ENCODE data around the gene CLEC16A.
A peak's percentile ranks its signal among the peaks of the same experiment; 100 is the strongest.
"Not testable (repeated sequence)": the region's sequence is repeated elsewhere in the genome, so short reads cannot be mapped to it uniquely, and the experiment has no call there.

The CLEC16A gene

GRCh38 chr16:10941127-10941933, 3.0 kb upstream of the CLEC16A start:
- DNase-seq (ENCODE audit: low spot score): no peak

- not testable (repeated sequence) for DNase-seq (ENCODE audit: low spot score)
These were observed 2.4 kb upstream of the CLEC16A start for GRCh38 chr16:10941935-10942351.

- DNase-seq (ENCODE audit: low spot score): peak; percentile 96
These were observed 1.9 kb upstream of the CLEC16A start, which contains the start of gene DEXI for GRCh38 chr16:10942352-10943063. DEXI (minus strand) TSS chr16:10942468; CDS start chr16:10942005, 463 bp downstream.

DNA sequence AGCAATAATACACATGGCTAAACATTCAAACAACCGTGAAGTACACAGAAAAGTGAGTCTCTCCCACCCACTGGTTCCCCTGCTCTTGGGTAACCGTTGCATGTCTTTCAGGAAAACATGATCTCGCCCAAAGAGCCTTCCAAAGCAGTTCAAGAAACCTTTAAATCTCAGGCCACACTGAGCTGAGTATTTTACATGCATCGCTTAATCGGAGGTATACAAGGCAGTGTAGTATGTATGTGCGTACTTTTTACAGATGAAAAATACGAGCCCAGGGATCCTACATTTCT, 1.4 kb upstream of the CLEC16A start:
- no peak for DNase-seq (ENCODE audit: low spot score)

- DNase-seq (ENCODE audit: low spot score): no peak
These were observed 862 bp downstream of the CLEC16A start for GRCh38 chr16:10945065-10945787.

DNA sequence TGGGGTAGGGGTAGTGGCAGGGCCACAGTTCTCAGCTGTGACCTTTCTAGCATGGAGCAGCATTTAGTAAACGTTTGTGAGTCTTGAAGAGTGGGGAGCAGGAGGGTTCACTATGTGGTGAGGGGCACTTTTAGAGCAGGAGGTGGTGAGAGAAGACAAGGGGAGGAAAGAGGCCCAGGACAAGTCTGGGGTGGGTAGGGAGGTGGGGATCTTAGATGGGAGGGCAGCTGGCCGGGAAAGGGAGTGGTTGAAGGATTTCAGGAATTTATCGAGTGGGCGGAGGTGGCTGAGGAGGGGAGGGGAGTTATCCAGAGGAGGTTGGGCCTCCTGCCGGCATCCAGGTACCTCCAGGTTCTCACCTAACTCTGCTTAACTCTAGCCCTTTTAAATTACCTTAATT, 1.9 kb downstream of the CLEC16A start:
- no peak for DNase-seq (ENCODE audit: low spot score)

- no peak for DNase-seq (ENCODE audit: low spot score)
These were observed 2.9 kb downstream of the CLEC16A start for GRCh38 chr16:10947211-10947787.

DNA sequence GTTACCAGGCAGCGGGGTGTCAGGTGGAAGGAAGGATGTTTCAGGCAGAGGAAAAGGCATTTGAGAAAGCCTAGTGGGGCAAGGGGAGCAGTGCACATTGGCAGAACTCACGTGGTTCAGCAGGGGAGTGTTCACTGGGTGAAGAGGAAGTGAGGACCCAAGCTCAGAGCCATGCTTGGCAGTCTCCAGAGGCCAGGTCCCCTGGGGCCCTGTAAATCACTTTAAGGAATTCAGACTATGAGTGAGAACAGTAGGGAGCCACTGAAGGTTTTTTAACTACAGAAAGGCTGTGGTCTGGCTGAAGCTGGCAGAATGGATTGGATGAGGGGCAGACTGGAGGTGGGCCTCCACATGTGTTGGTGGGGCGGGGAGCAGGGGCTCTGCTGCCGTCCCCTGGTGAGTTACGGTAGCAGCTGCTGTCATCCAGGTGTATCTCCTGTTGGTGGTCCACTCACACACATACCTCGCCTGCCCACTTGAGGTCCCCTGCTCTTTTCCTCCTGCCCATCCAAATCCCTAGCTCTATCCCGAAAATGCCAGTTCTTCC, 5.1 kb downstream of the CLEC16A start:
- no peak for DNase-seq (ENCODE audit: low spot score)

DNA sequence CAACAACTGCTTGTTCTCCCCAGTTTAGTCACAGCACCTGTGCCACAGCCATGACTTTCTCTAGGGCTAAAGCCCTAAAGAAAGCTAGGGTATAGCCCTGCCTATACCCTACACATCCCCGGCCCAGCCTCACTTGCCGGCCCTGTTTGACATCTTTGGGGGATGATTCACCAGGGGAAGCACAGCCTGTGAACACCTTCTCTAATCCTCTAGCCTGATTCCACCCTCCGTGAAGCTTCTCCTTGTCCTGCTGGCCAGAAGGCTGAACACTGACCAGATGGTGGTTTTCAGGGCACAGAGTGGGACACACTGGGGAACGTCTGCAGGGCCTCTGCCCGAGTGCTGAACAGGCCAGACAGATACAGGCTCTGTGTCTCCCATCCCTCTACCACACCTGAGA, 6.0 kb downstream of the CLEC16A start:
- DNase-seq (ENCODE audit: low spot score): no peak

DNA sequence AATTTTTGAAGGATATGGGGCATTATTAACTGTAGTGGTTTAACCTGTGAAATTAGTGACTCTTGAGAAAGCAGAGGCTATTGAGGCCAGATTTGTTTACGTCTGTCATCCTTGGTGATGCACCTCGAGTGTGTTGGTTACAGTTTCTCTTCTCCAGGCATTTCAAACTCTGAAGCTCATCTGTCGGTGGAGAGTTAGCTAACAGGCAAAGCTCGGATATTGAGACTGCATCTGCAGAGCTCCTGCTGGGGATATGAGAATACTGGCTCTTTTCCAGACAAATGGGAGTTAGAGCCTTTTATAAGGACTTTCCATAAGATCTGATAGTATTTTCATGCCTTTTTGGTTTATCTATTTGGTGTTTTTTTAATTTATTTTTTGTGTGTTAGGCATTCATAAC, 6.7 kb downstream of the CLEC16A start:
- DNase-seq (ENCODE audit: low spot score): no peak

DNA sequence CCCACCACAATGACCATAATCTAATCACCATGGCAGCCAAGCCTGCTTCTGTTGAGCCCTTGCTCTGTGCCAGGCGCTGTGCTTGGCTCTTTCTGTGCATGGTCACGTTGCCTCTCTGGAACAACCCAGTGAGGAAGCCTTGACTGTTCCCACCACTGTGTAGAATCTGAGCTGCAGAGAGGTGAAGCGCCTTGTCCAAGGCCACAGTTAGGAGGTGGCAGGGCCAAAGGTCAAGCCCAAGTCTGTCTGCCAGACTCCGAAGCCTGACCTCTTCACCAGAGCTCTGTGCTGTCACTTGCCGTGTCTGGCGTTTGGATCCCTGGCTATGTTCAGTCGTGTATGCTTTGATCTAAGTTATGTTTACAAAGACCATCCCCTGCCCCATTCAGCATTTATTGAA, 10.5 kb downstream of the CLEC16A start:
- no peak for DNase-seq (ENCODE audit: low spot score)

DNA sequence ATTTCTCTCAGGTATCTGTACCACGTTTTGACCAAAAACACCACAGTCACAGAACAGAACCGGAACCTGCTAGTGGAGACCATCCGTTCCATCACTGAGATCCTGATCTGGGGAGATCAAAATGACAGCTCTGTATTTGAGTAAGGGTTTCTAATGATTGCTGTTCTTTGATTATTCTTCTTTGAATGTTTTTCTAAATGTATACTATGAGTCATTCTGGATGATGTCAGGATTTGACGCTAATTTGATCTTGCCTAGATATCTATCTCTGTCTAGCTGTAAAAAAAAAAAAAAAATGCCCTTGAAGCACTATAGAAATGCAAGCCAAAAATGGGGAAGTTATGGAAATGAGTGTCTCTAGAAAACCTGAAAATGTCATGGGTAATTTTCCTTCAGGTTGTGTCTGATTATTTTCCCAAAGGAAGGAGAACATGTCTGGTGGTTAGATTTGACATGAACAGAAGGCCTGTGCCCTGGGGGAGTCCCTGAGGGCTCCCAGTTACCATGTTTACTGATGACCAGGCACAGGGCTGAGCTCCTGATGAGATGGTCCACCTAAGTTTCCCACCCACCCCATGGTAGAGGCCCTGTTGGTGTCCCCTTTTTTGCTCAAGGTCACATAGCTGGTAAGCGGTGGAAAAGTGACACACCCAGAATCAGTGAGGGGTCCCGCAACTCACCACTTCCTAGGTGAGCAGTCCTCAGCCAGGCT, 13.6 kb downstream of the CLEC16A start:
- no peak for DNase-seq (ENCODE audit: low spot score)

DNA sequence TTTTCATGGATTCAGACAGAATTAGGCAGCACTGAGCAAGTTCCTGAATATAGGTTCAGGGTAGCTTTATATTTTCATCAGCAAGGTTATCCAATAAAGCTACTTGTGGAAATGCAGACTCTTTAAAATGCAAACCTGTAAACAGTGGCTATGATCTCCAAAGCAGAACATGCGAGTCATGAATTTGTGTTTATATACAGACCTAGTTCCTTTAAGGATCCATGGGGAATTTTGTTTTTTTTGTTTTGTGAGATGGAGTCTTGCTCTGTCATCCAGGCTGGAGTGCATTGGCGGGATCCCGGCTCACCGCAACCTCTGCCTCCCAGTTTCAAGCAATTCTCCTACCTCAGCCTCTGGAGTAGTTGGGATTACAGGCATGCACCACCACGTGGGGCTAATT, 14.8 kb downstream of the CLEC16A start:
- no peak for DNase-seq (ENCODE audit: low spot score)

DNA sequence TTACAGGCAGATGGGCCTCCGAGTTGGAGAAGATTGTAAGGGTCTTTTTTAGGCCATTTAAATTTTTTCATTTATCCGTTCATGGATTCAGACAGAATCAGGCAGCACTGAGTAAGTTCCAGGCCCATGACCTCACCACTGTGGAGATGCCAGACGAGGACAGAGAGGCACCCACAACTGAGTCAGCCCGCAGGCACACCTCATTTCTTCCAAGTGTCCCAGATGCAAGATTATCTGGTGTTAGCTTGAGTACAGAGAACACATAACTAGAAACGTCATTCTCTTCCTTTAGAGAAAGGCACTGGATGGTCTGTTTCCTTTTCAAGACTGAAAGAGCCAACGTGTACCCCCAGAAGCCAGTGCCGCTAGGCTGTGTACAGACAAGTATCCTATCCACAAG, 16.9 kb downstream of the CLEC16A start:
- DNase-seq (ENCODE audit: low spot score): no peak

DNA sequence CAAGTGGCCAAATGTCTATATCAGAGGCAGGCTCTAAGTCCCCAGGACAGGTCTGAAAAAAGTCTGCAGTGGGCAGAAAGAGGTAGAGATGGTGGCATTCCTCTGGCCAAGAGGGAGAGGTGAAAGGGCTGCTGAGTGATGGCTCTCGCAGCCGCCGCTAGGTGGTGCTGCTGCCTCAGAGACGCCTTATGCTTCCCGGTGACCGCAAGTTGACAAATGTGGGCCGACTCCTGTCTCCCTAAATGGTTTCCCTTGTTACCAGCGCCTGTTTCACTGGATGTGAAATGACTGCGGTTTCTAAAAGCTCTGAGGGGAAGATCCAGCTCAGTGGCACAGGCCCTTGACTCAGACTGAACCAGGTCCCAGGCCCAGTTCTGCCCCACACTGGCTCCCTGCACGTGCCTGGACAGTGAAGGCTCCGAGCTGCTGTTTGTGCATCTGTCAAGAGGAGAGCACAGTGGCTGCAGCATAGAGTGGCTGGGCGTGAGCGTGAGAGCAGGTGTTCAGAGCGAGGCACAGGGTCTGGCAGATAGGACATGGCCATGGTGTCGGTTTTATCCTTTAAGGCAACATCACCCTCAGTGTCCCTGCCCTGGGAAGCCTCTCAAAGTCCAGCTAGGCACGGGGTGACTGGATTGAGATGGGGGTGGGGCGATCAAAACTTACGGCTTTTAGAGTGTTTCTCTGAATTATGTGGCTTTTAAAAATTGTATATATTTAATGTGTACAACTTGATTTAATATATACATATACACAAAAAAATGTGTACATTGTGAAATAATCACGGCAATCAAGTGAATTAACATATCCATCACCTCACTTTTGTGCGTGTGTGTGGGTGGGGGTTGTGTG, 19.9 kb downstream of the CLEC16A start:
- DNase-seq (ENCODE audit: low spot score): peak; percentile 87

GRCh38 chr16:10964891-10965326, 20.5 kb downstream of the CLEC16A start:
- no peak for DNase-seq (ENCODE audit: low spot score)

- DNase-seq (ENCODE audit: low spot score): no peak
These were observed 21.2 kb downstream of the CLEC16A start for GRCh38 chr16:10965440-10966061.

GRCh38 chr16:10966129-10966528, 21.8 kb downstream of the CLEC16A start:
- no peak for DNase-seq (ENCODE audit: low spot score)

- not testable (repeated sequence) for DNase-seq (ENCODE audit: low spot score)
These were observed 22.2 kb downstream of the CLEC16A start for GRCh38 chr16:10966559-10966958.

DNA sequence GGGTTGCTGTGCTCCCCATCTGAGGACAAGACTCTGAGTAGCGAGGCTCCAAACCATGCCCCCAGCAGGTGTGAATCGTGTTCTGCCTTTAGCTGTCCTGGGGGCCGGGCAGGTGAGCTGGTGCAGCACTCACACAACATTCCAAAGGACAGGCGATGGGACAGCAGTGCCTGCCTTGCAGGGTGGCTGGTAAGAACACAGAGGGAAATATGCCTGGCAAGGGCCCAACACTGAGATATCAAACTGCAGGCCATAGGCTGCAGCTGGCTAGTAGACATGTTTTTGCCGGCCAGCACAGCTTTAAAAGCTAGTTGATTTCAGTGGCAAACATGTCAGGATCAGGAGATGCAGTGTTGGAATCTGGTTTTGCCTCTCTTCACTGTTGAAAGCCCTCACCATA, 23.6 kb downstream of the CLEC16A start:
- no peak for DNase-seq (ENCODE audit: low spot score)

Measured in left forelimb (tissue), 1 donor.